Tibial nerve (tissue), 4 donors: ENCODE results near the gene TOR3A. TPM values are rescaled to one million over a fixed set of nuclear protein-coding genes. Genes with fewer than 3 reads are reported as not detected.
A peak's percentile ranks its signal among the peaks of the same experiment; 100 is the strongest.

Source experiments
- DNase-seq, 2 donors: peaks; one replicate each; pipeline ENCODE4 v3.0.0-alpha.2; 2019; ENCODE audit warnings: low spot score in 2 of 2
- H3K27ac ChIP-seq, 4 donors: fragments of 200-600 bp; sonication (generic) in 3 of 4; one replicate each; pipeline ENCODE4 v1.5.1; 2017 to 2019; ENCODE audit warnings: mild to moderate bottlenecking in 1 of 4
- H3K27me3 ChIP-seq, 2 donors: fragments of 200-600 bp; sonication (generic) in 1 of 2; one replicate each; pipeline versions ENCODE4 v1.5.1 to v1.6.0; 2017 to 2019
- H3K36me3 ChIP-seq, 3 donors: fragments of 200-600 bp; sonication (generic); one replicate each; pipeline ENCODE4 v1.5.1; 2018 to 2019
- H3K4me1 ChIP-seq, 4 donors: fragments of 200-600 bp; sonication (generic) in 3 of 4; one replicate each; pipeline ENCODE4 v1.5.1; 2017 to 2019
- H3K4me3 ChIP-seq, 4 donors: fragments of 200-600 bp; sonication (generic) in 3 of 4; one replicate each; pipeline ENCODE4 v1.5.1; 2017 to 2019; ENCODE audit warnings: mild to moderate bottlenecking in 1 of 4, moderate library complexity in 1 of 4
- H3K9me3 ChIP-seq, 4 donors: fragments of 200-600 bp; sonication (generic) in 3 of 4; one replicate each; pipeline ENCODE4 v1.5.1; 2017 to 2019
- EP300 ChIP-seq, 2 donors: sonication (generic); formaldehyde crosslinking; IDR thresholded peaks; one replicate each; pipeline ENCODE4 v1.6.1; 2017; ENCODE audit warnings: antibody characterized with exemption in 2 of 2, mild to moderate bottlenecking in 1 of 2
- POLR2A ChIP-seq, 2 donors: fragments of 450-650 bp; IDR thresholded peaks; one replicate each; pipeline ENCODE4 v1.6.1; 2017; ENCODE audit warnings: antibody characterized with exemption in 2 of 2, mild to moderate bottlenecking in 2 of 2, moderate library complexity in 2 of 2
- WGBS, 2 donors: methylation state at CpG; one replicate each; pipeline ENCODE4 v1.1.5; 2018; 5-methylcytosine and 5-hydroxymethylcytosine counted together
- small RNA-seq: library from RNA; depleted of rRNA; stranded (forward); fragments of <200 nt; gene quantifications from one replicate; pipeline ENCODE3, GENCODE V24; 2016
- total RNA-seq, 4 donors: library from RNA; depleted of rRNA; stranded (reverse); fragments of >200 nt; gene quantifications; one replicate each; pipeline ENCODE4 v1.1.0, GENCODE V29; 2016
- TF ChIP-seq, protein P1 (sequence below), 5 experiments: fragments of 200-600 bp in 3 of 5; fragments of 450-650 bp in 2 of 5; sonication (generic) in 3 of 5; IDR thresholded peaks; one replicate each; pipeline ENCODE4 v1.5.1; 2016 to 2019; ENCODE audit warnings: antibody characterized with exemption in 5 of 5, mild to moderate bottlenecking in 3 of 5, moderate library complexity in 2 of 5

Gene TOR3A
- total RNA-seq, 4 donors from 2014 or later: 72.1 to 115 (median 83.3) TPM

DNA sequence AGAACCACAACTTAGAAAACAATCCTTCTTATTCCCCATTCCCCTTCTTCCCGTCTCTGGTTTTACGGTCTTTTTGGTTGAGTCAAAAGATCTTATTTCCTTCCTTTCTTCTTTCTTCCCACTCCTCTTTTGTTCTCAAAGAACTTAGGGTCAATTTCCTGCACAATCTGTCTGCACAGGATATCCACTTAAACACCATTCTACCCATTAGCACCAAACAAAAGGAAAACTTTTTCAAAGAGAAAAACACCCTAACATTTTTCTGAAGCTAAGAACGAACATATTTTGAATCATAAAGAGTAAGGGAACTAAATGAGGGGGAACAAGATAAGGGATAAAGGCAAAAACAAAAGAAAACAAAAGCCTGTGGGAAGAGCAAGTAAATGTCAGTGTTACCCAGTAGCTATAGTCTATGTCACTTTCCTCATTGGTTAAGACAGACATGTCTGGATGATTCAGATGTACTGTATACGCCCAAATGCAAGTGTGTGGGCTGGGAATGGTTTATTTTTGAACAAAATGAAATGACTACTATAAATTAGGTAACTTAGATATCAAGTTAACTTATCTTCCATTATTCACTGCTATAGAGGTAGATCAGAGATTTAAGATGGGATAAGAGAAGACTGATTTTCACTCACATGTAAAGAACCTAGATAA, 59.9 kb downstream of the TOR3A start:
- H3K4me3 ChIP-seq: peak overlapping the region in 2 of 4 donors; percentile 19 to 42
- 13 to 14% methylated on average over 4 of the region's 4 CpGs for WGBS, 2 donors
- no peak for TF ChIP-seq POLR2A (IDR thresholded peaks at IDR 0.05)
- TF ChIP-seq EP300 (IDR thresholded peaks at IDR 0.05): peak in 1 of 2 donors; percentile 10
- H3K36me3 ChIP-seq: peaks cover 0 to 7% (median 0%) of the 10 kb centered on the region in 3 donors
- no peak for DNase-seq
- peaks cover 0 to 69% (median 12%) of the 10 kb centered on the region in 4 donors for H3K4me1 ChIP-seq
- H3K27ac ChIP-seq: peak overlapping the region; percentile 59 to 92 (median 77)
- H3K27me3 ChIP-seq: no peaks in the 10 kb centered on the region
- H3K9me3 ChIP-seq: no peaks in the 10 kb centered on the region

DNA sequence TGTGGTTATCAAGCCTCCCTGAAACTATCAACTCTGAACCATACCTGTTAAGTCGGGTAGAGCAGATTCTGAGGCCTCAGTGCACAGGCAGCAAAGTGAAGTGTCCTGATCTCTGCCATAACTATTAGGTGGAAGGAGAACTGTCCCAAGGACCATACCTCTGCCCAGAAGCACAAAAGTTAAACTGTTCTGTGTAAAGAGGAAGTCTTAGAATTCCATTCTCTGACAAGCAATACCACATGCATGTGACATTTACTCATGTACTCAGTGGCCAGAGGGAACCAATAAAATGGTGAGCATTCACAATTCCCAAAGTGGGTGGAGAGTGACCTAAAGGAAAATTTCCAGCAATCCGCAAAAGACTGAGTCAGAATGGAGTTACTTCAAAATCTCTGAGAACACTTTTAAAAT, 61.0 kb downstream of the TOR3A start:
- Histone ChIP-seq H3K36me3 (peaks cover 0 to 13% (median 0%) of the 10 kb centered on the region in 3 donors), H3K27ac (peak overlapping the region; percentile 63 to 92 (median 82)), H3K4me3 (peak overlapping the region; percentile 1 to 42 (median 10)), H3K27me3 (no peaks in the 10 kb centered on the region), H3K9me3 (no peaks in the 10 kb centered on the region), H3K4me1 (peaks cover 0 to 62% (median 12%) of the 10 kb centered on the region in 4 donors)
- DNase-seq: peak in 1 of 2 donors; percentile 61
- TF ChIP-seq POLR2A (IDR thresholded peaks at IDR 0.05) (peak; percentile 51 to 54), EP300 (IDR thresholded peaks at IDR 0.05) (peak; percentile 69 to 92)
- TF ChIP-seq, protein P1, sequence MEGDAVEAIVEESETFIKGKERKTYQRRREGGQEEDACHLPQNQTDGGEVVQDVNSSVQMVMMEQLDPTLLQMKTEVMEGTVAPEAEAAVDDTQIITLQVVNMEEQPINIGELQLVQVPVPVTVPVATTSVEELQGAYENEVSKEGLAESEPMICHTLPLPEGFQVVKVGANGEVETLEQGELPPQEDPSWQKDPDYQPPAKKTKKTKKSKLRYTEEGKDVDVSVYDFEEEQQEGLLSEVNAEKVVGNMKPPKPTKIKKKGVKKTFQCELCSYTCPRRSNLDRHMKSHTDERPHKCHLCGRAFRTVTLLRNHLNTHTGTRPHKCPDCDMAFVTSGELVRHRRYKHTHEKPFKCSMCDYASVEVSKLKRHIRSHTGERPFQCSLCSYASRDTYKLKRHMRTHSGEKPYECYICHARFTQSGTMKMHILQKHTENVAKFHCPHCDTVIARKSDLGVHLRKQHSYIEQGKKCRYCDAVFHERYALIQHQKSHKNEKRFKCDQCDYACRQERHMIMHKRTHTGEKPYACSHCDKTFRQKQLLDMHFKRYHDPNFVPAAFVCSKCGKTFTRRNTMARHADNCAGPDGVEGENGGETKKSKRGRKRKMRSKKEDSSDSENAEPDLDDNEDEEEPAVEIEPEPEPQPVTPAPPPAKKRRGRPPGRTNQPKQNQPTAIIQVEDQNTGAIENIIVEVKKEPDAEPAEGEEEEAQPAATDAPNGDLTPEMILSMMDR (IDR thresholded peaks at IDR 0.05): no peak
- 41 to 45% methylated on average over 2 of the region's 2 CpGs for WGBS, 2 donors

DNA sequence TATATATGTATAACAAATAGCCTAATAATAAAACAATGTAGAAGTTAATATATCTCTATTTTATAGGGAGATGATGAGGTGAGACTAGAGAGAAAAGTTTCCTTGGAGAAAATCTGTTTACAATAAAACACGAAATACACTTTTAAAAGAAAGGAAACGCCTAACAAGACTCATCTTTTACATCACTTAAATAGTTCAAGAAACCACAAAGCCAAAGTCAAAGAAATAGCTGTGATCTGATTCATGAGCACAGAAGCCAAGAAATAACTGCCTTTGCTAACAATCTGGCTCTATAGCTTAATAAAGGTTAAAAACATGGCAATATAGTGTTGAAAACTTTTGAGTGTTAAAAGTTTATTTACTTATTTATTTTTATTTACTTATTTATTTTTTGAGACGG, 61.5 kb downstream of the TOR3A start:
- peaks cover 0 to 17% (median 0%) of the 10 kb centered on the region in 3 donors for H3K36me3 ChIP-seq
- WGBS, 2 donors: 37 to 39% methylated on average over 3 of the region's 3 CpGs
- H3K9me3 ChIP-seq: no peaks in the 10 kb centered on the region
- peaks cover 0 to 57% (median 12%) of the 10 kb centered on the region in 4 donors for H3K4me1 ChIP-seq
- TF ChIP-seq, protein P1 (IDR thresholded peaks at IDR 0.05): no peak
- TF ChIP-seq EP300 (IDR thresholded peaks at IDR 0.05) (no peak), POLR2A (IDR thresholded peaks at IDR 0.05) (no peak)
- H3K27ac ChIP-seq: peak overlapping the region; percentile 63 to 92 (median 82)
- H3K27me3 ChIP-seq: no peaks in the 10 kb centered on the region
- no peak for DNase-seq
- H3K4me3 ChIP-seq: peak overlapping the region in 1 of 4 donors; percentile 42

DNA sequence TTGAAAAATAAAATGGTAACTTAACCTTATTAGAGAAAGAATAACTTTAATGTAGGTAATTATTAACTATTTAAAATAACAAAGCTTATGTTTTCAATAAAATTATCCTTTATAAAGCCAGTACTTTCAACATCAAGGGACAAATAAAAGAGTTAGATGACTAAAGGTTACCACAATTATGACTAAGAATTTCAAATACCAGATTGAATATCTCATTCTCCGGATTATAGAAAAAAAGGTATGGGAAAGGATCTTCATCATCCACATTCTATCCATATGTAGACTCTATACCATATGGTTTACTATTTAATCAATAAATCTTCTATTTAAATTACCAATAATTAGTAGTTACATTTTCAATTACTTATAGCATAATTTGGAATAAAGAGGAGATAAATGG, 62.8 kb downstream of the TOR3A start:
- Histone ChIP-seq H3K9me3 (peaks cover 0 to 1% (median 0%) of the 10 kb centered on the region in 4 donors), H3K36me3 (peaks cover 0 to 15% (median 0%) of the 10 kb centered on the region in 3 donors), H3K27ac (peak overlapping the region in 2 of 4 donors; percentile 91 to 92), H3K4me3 (no peak overlapping the region), H3K4me1 (peaks cover 0 to 44% (median 12%) of the 10 kb centered on the region in 4 donors), H3K27me3 (no peaks in the 10 kb centered on the region)
- DNase-seq: no peak
- 91 to 93% methylated on average over 1 of the region's 1 CpG for WGBS, 2 donors
- TF ChIP-seq POLR2A (IDR thresholded peaks at IDR 0.05) (no peak), EP300 (IDR thresholded peaks at IDR 0.05) (no peak)
- TF ChIP-seq, protein P1 (IDR thresholded peaks at IDR 0.05): no peak

DNA sequence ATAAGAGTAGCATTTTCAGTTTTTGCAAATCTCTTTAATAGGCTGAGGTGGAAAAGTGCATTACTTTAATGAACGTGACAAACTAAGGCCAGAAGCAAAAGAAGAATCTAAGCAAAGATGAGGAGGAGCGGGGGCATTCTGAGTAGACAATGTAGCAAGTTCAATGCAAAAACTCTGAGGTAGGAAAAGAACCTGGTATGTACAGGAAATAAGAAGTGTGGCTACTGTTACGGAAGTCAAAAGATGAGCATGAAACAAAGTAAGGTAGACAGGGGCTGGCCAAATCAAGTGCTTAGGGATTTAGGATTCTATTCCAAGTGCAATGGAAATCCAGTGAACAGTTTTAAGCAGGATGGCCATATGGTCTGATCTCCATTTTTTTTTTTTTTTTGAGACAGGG, 63.7 kb downstream of the TOR3A start:
- peaks cover 0 to 35% (median 10%) of the 10 kb centered on the region in 4 donors for H3K4me1 ChIP-seq
- 92 to 94% methylated on average over 3 of the region's 3 CpGs for WGBS, 2 donors

More for the DNA sequence above, 63.7 kb downstream of the TOR3A start:
- H3K36me3 ChIP-seq: peaks cover 0 to 15% (median 0%) of the 10 kb centered on the region in 3 donors
- no peak overlapping the region for H3K4me3 ChIP-seq
- TF ChIP-seq EP300 (IDR thresholded peaks at IDR 0.05) (no peak), POLR2A (IDR thresholded peaks at IDR 0.05) (no peak)
- TF ChIP-seq, protein P1 (IDR thresholded peaks at IDR 0.05): no peak
- peaks cover 0 to 3% (median 0%) of the 10 kb centered on the region in 4 donors for H3K9me3 ChIP-seq
- no peaks in the 10 kb centered on the region for H3K27me3 ChIP-seq
- DNase-seq: no peak
- H3K27ac ChIP-seq: no peak overlapping the region

Small RNAs within 50 kb of the gene (small RNA-seq; reads per million reads assigned to genes)
- gene AL512326.3: not detected

Other genes starting within 250 kb of the TOR3A start
- gene ANGPTL1, start 211.0 kb upstream of the TOR3A start, total RNA-seq: 10 to 100 TPM; 25.2 to 40.8 (median 30.5) TPM
- gene FAM20B, start 56.2 kb upstream of the TOR3A start, total RNA-seq: 10 to 100 TPM; 39.6 to 60.3 (median 51.6) TPM
- 10 to 100 TPM; 22.0 to 43.5 (median 27.0) TPM for gene ABL2, start 147.6 kb downstream of the TOR3A start, total RNA-seq
- 10 to 100 TPM; 12.3 to 14.2 (median 12.6) TPM for gene SOAT1, start 211.7 kb downstream of the TOR3A start, total RNA-seq